Measurements from ENCODE around the gene IRF2BP2. TPM values are rescaled to one million over a fixed set of nuclear protein-coding genes. Genes with fewer than 3 reads are reported as not detected.

Gene IRF2BP2
- total and polyA plus RNA-seq, 2 of the 13 experiments (the other 11 are each of a cell fraction or from before 2014, with no cell fraction given) = 140 to 147 TPM

- no peak for TF ChIP-seq ATF4 (CRISPR knock-in tag; IDR thresholded peaks at IDR 0.05)
- 0 out of 2 replicates have a peak, but pooled peaks have one; percentile 19 for TF ChIP-seq ZNF501 (CRISPR knock-in tag; IDR thresholded peaks at IDR 0.05)
- no peak for TF ChIP-seq ZBTB2 (CRISPR knock-in tag; IDR thresholded peaks at IDR 0.05; ENCODE audit: low read depth)
- 0 out of 2 replicates have a peak, but pooled peaks have one; percentile 28 for TF ChIP-seq PITX1 (CRISPR knock-in tag; IDR thresholded peaks at IDR 0.05)
- no peak for TF ChIP-seq ZNF784 (CRISPR knock-in tag; IDR thresholded peaks at IDR 0.05; ENCODE audit: borderline replicate concordance)
- no peak for TF ChIP-seq NFRKB (IDR thresholded peaks at IDR 0.05)
- no peak for TF ChIP-seq ZNF264 (CRISPR knock-in tag; IDR thresholded peaks at IDR 0.05)
- no peak for TF ChIP-seq MTERF4 (CRISPR knock-in tag; IDR thresholded peaks at IDR 0.05)
- TF ChIP-seq ZMYM2 (CRISPR knock-in tag; IDR thresholded peaks at IDR 0.05) = no peak
- no peak for TF ChIP-seq MEIS2 (CRISPR knock-in tag; IDR thresholded peaks at IDR 0.05)
- TF ChIP-seq ZNF768 (CRISPR knock-in tag; IDR thresholded peaks at IDR 0.05) = no peak
- no peak for TF ChIP-seq ZNF572 (CRISPR knock-in tag; IDR thresholded peaks at IDR 0.05)
- TF ChIP-seq SRSF9 (IDR thresholded peaks at IDR 0.05; ENCODE audit: borderline replicate concordance, insufficient read depth, low read depth, low read length, poor library complexity, severe bottlenecking) = no peak
- no peak for TF ChIP-seq ZNF766 (CRISPR knock-in tag; IDR thresholded peaks at IDR 0.05; ENCODE audit: borderline replicate concordance)
- no peak for TF ChIP-seq NR3C1 (CRISPR knock-in tag; IDR thresholded peaks at IDR 0.05)
- TF ChIP-seq ZNF274 (CRISPR knock-in tag; IDR thresholded peaks at IDR 0.05) = no peak
- peak; percentile 17; the same call in 1 of the 2 replicates for TF ChIP-seq MAX (IDR thresholded peaks at IDR 0.05)
- no peak for TF ChIP-seq GPBP1L1 (CRISPR knock-in tag; IDR thresholded peaks at IDR 0.05)
- no peak for TF ChIP-seq ZEB1 (IDR thresholded peaks at IDR 0.05; ENCODE audit: insufficient replicate concordance, low read depth)
- TF ChIP-seq FOXJ3 (CRISPR knock-in tag; IDR thresholded peaks at IDR 0.05; ENCODE audit: borderline replicate concordance) = peak; percentile 33; the same call in 1 of the 2 replicates
- TF ChIP-seq MLLT10 (CRISPR knock-in tag; IDR thresholded peaks at IDR 0.05) = no peak
- TF ChIP-seq TBX3 (IDR thresholded peaks at IDR 0.05; ENCODE audit: borderline replicate concordance) = no peak
- no peak for TF ChIP-seq ETV5 (CRISPR knock-in tag; IDR thresholded peaks at IDR 0.05; ENCODE audit: borderline replicate concordance)
- peak in 1 of 2 experiments; percentile 58; a peak in 1 of 4 replicates for TF ChIP-seq EP300 (IDR thresholded peaks at IDR 0.05; ENCODE audit: low read depth in 2 of 2, low read length in 2 of 2)
- no peak for TF ChIP-seq EP300 (CRISPR knock-in tag; IDR thresholded peaks at IDR 0.05; ENCODE audit: borderline replicate concordance)
- no peak for TF ChIP-seq ZNF775 (CRISPR knock-in tag; IDR thresholded peaks at IDR 0.05; ENCODE audit: borderline replicate concordance)
- no peak for TF ChIP-seq ARNT (IDR thresholded peaks at IDR 0.05)
Observed at GRCh38 chr1:234562334-234562733, 47.6 kb downstream of the IRF2BP2 start (continued).

All from HepG2 (cell line).